Colonic mucosa (tissue), 4 donors: ENCODE data around the gene CPA4. TPM values are rescaled to one million over a fixed set of nuclear protein-coding genes. Genes with fewer than 3 reads are reported as not detected.

Experiments
- DNase-seq: peaks from one replicate; pipeline ENCODE4 v3.0.0-alpha.2; 2020
- H3K27ac ChIP-seq: fragments of 200-600 bp; one replicate; pipeline ENCODE4 v1.8.0; 2021
- H3K27me3 ChIP-seq: fragments of 200-600 bp; one replicate; pipeline ENCODE4 v1.8.0; 2021
- H3K36me3 ChIP-seq: fragments of 200-600 bp; one replicate; pipeline ENCODE4 v1.8.0; 2021
- H3K4me1 ChIP-seq: fragments of 200-600 bp; one replicate; pipeline ENCODE4 v1.8.0; 2021; ENCODE audit warnings: mild to moderate bottlenecking
- H3K4me3 ChIP-seq: fragments of 200-600 bp; one replicate; pipeline ENCODE4 v1.8.0; 2021
- H3K9ac ChIP-seq, 2 donors: one replicate each; pipeline ENCODE4 v1.7.0; 2013; ENCODE audit warnings: control low read depth in 2 of 2, low read depth in 2 of 2, low read length in 2 of 2
- H3K9me3 ChIP-seq: fragments of 200-600 bp; one replicate; pipeline ENCODE4 v1.8.0; 2021
- CTCF ChIP-seq: fragments of 200-600 bp; IDR thresholded peaks from one replicate; pipeline ENCODE4 v1.8.0; 2022; ENCODE audit warnings: antibody characterized with exemption, mild to moderate bottlenecking
- intact Hi-C: fragments of 100-400 bp; cut with DNase I; formaldehyde crosslinking; loops from one replicate; pipeline ENCODE4 v1.14.1; 2022
- total RNA-seq, 2 donors: library from RNA; stranded (reverse); fragmentation: NEBNext Ultra II Directional in 1 of 2; extraction: Animal tissue kit (Norgen Biotek cat#: 25700) in 1 of 2; gene quantifications; one replicate each; pipeline ENCODE4 v1.2.1, GENCODE V29; 2021
- donor health status: healthy.
- donor health status: DM: no; HTN: no; CAD: no.
- donor health status: DM: no; HTN: no; CAD: no.

The CPA4 gene
- total RNA-seq, 2 donors from 2014 or later, result not detected

- Histone ChIP-seq H3K36me3 (no peaks in the 10 kb centered on the region), H3K27ac (no peak overlapping the region), H3K4me3 (no peak overlapping the region), H3K27me3 (no peaks in the 10 kb centered on the region), H3K9me3 (no peaks in the 10 kb centered on the region), H3K9ac (no peak overlapping the region), H3K4me1 (no peaks in the 10 kb centered on the region)
- no peak for DNase-seq
- intact Hi-C loops, result no loop called here
- TF ChIP-seq CTCF, result no peak
Observed at GRCh38 chr7:130268463-130269317, 24.3 kb upstream of the CPA4 start.

- no peak overlapping the region for H3K4me3 ChIP-seq
- no peaks in the 10 kb centered on the region for H3K4me1 ChIP-seq
- no peak overlapping the region for H3K27ac ChIP-seq
- H3K9me3 ChIP-seq, result no peaks in the 10 kb centered on the region
- no peaks in the 10 kb centered on the region for H3K27me3 ChIP-seq
- no peak for TF ChIP-seq CTCF
- no peak overlapping the region for H3K9ac ChIP-seq
- intact Hi-C loops, result no loop called here
- DNase-seq, result no peak
- no peaks in the 10 kb centered on the region for H3K36me3 ChIP-seq
Observed at GRCh38 chr7:130269318-130269694, 23.7 kb upstream of the CPA4 start.

GRCh38 chr7:130270947-130271800, 21.8 kb upstream of the CPA4 start:
- no peak overlapping the region for H3K27ac ChIP-seq
- H3K36me3 ChIP-seq, result no peaks in the 10 kb centered on the region
- H3K27me3 ChIP-seq, result no peaks in the 10 kb centered on the region
- no peak for TF ChIP-seq CTCF
- no peak for DNase-seq
- H3K9me3 ChIP-seq, result no peaks in the 10 kb centered on the region
- no peak overlapping the region for H3K4me3 ChIP-seq
- H3K4me1 ChIP-seq, result no peaks in the 10 kb centered on the region
- no peak overlapping the region for H3K9ac ChIP-seq
- intact Hi-C loops, result no loop called here

GRCh38 chr7:130272381-130273080, 20.4 kb upstream of the CPA4 start:
- intact Hi-C loops, result no loop called here

More at GRCh38 chr7:130272381-130273080, 20.4 kb upstream of the CPA4 start:
- H3K9me3 ChIP-seq, result no peaks in the 10 kb centered on the region
- no peak overlapping the region for H3K4me3 ChIP-seq
- H3K27me3 ChIP-seq, result no peaks in the 10 kb centered on the region
- DNase-seq, result no peak
- TF ChIP-seq CTCF, result no peak
- H3K27ac ChIP-seq, result no peak overlapping the region
- H3K36me3 ChIP-seq, result no peaks in the 10 kb centered on the region
- H3K9ac ChIP-seq, result no peak overlapping the region
- no peaks in the 10 kb centered on the region for H3K4me1 ChIP-seq
